ENCODE measurements around the gene SLX4.
"Not testable (repeated sequence)": the region's sequence is repeated elsewhere in the genome, so short reads cannot be mapped to it uniquely, and the experiment has no call there.

Gene SLX4

GRCh38 chr16:3612510-3613466, 1.4 kb upstream of the SLX4 start:
- peaks cover 2% of the 10 kb centered on the region for H3K36me3 Mint-ChIP-seq
- H3K27me3 Mint-ChIP-seq: no peaks in the 10 kb centered on the region
- H3K27ac Mint-ChIP-seq: peak overlapping the region; percentile 49

GRCh38 chr16:3610698-3611145, 684 bp downstream of the SLX4 start:
- Mint-ChIP-seq H3K27me3 (no peaks in the 10 kb centered on the region), H3K4me3 (peak overlapping the region; percentile 99), H3K4me1 (peaks cover 52% of the 10 kb centered on the region), H3K9me3 (no peaks in the 10 kb centered on the region), H3K27ac (peak overlapping the region; percentile 83), H3K36me3 (no peaks in the 10 kb centered on the region)

More at GRCh38 chr16:3612510-3613466, 1.4 kb upstream of the SLX4 start:
- H3K9me3 Mint-ChIP-seq: no peaks in the 10 kb centered on the region
- peaks cover 58% of the 10 kb centered on the region for H3K4me1 Mint-ChIP-seq
- peak overlapping the region; percentile 99 for H3K4me3 Mint-ChIP-seq

- Mint-ChIP-seq H3K4me3 (peak overlapping the region; percentile 99), H3K4me1 (peaks cover 46% of the 10 kb centered on the region), H3K27me3 (no peaks in the 10 kb centered on the region), H3K9me3 (no peaks in the 10 kb centered on the region), H3K27ac (peak overlapping the region; percentile 83), H3K36me3 (no peaks in the 10 kb centered on the region)
Measured at GRCh38 chr16:3609895-3610697, 1.3 kb downstream of the SLX4 start.

- H3K4me1 Mint-ChIP-seq: peaks cover 36% of the 10 kb centered on the region
- H3K27me3 Mint-ChIP-seq, H3K36me3 Mint-ChIP-seq, H3K9me3 Mint-ChIP-seq, H3K27ac Mint-ChIP-seq, H3K4me3 Mint-ChIP-seq: not testable (repeated sequence)
Measured at GRCh38 chr16:3608976-3609375, 2.4 kb downstream of the SLX4 start.

- Mint-ChIP-seq H3K36me3 (peaks cover 3% of the 10 kb centered on the region), H3K4me3 (no peak overlapping the region), H3K27ac (no peak overlapping the region), H3K27me3 (no peaks in the 10 kb centered on the region), H3K4me1 (peaks cover 30% of the 10 kb centered on the region), H3K9me3 (no peaks in the 10 kb centered on the region)
Measured at GRCh38 chr16:3608069-3608468, 3.3 kb downstream of the SLX4 start.

GRCh38 chr16:3607634-3608033, 3.8 kb downstream of the SLX4 start:
- Mint-ChIP-seq H3K4me1 (peaks cover 25% of the 10 kb centered on the region), H3K27me3 (no peaks in the 10 kb centered on the region), H3K9me3 (no peaks in the 10 kb centered on the region), H3K27ac (no peak overlapping the region), H3K36me3 (peaks cover 3% of the 10 kb centered on the region), H3K4me3 (no peak overlapping the region)

- no peak overlapping the region for H3K27ac Mint-ChIP-seq
- no peaks in the 10 kb centered on the region for H3K27me3 Mint-ChIP-seq
- H3K4me1 Mint-ChIP-seq: peaks cover 22% of the 10 kb centered on the region
- peaks cover 3% of the 10 kb centered on the region for H3K36me3 Mint-ChIP-seq
- no peaks in the 10 kb centered on the region for H3K9me3 Mint-ChIP-seq
- H3K4me3 Mint-ChIP-seq: no peak overlapping the region
Measured at GRCh38 chr16:3607161-3607560, 4.2 kb downstream of the SLX4 start.

GRCh38 chr16:3606441-3606840, 5.0 kb downstream of the SLX4 start:
- no peaks in the 10 kb centered on the region for H3K27me3 Mint-ChIP-seq
- peaks cover 16% of the 10 kb centered on the region for H3K4me1 Mint-ChIP-seq
- H3K27ac Mint-ChIP-seq: no peak overlapping the region
- H3K36me3 Mint-ChIP-seq: peaks cover 7% of the 10 kb centered on the region
- H3K4me3 Mint-ChIP-seq: no peak overlapping the region
- no peaks in the 10 kb centered on the region for H3K9me3 Mint-ChIP-seq

GRCh38 chr16:3602320-3602653, 9.1 kb downstream of the SLX4 start:
- H3K36me3 Mint-ChIP-seq: peaks cover 14% of the 10 kb centered on the region
- H3K4me1 Mint-ChIP-seq: peaks cover 3% of the 10 kb centered on the region
- H3K27me3 Mint-ChIP-seq: no peaks in the 10 kb centered on the region
- no peak overlapping the region for H3K4me3 Mint-ChIP-seq
- H3K27ac Mint-ChIP-seq: no peak overlapping the region
- H3K9me3 Mint-ChIP-seq: no peaks in the 10 kb centered on the region

GRCh38 chr16:3601614-3602319, 9.6 kb downstream of the SLX4 start:
- H3K36me3 Mint-ChIP-seq: peaks cover 14% of the 10 kb centered on the region
- no peak overlapping the region for H3K4me3 Mint-ChIP-seq

GRCh38 chr16:3599922-3600321, 11.5 kb downstream of the SLX4 start:
- no peak overlapping the region for H3K4me3 Mint-ChIP-seq
- H3K27ac Mint-ChIP-seq: no peak overlapping the region
- peaks cover 16% of the 10 kb centered on the region for H3K36me3 Mint-ChIP-seq
- H3K27me3 Mint-ChIP-seq: no peaks in the 10 kb centered on the region
- H3K4me1 Mint-ChIP-seq: no peaks in the 10 kb centered on the region
- H3K9me3 Mint-ChIP-seq: no peaks in the 10 kb centered on the region

More at GRCh38 chr16:3601614-3602319, 9.6 kb downstream of the SLX4 start:
- Mint-ChIP-seq H3K27me3 (no peaks in the 10 kb centered on the region), H3K4me1 (peaks cover 3% of the 10 kb centered on the region), H3K9me3 (no peaks in the 10 kb centered on the region), H3K27ac (no peak overlapping the region)

GRCh38 chr16:3599121-3599520, 12.3 kb downstream of the SLX4 start:
- H3K4me3 Mint-ChIP-seq: no peak overlapping the region
- no peak overlapping the region for H3K27ac Mint-ChIP-seq
- H3K4me1 Mint-ChIP-seq: no peaks in the 10 kb centered on the region
- no peaks in the 10 kb centered on the region for H3K9me3 Mint-ChIP-seq
- peaks cover 16% of the 10 kb centered on the region for H3K36me3 Mint-ChIP-seq
- H3K27me3 Mint-ChIP-seq: no peaks in the 10 kb centered on the region

GRCh38 chr16:3598236-3598635, 13.2 kb downstream of the SLX4 start:
- Mint-ChIP-seq H3K9me3 (no peaks in the 10 kb centered on the region), H3K36me3 (peaks cover 12% of the 10 kb centered on the region), H3K4me1 (no peaks in the 10 kb centered on the region), H3K27ac (no peak overlapping the region), H3K4me3 (no peak overlapping the region), H3K27me3 (no peaks in the 10 kb centered on the region)

GRCh38 chr16:3597676-3598075, 13.7 kb downstream of the SLX4 start:
- H3K9me3 Mint-ChIP-seq: no peaks in the 10 kb centered on the region
- H3K27ac Mint-ChIP-seq: no peak overlapping the region
- no peak overlapping the region for H3K4me3 Mint-ChIP-seq
- no peaks in the 10 kb centered on the region for H3K4me1 Mint-ChIP-seq
- H3K36me3 Mint-ChIP-seq: peaks cover 12% of the 10 kb centered on the region
- no peaks in the 10 kb centered on the region for H3K27me3 Mint-ChIP-seq

- Mint-ChIP-seq H3K36me3 (peaks cover 12% of the 10 kb centered on the region), H3K27me3 (no peaks in the 10 kb centered on the region), H3K27ac (no peak overlapping the region)
Measured at GRCh38 chr16:3597226-3597625, 14.2 kb downstream of the SLX4 start.

More at GRCh38 chr16:3597226-3597625, 14.2 kb downstream of the SLX4 start:
- no peak overlapping the region for H3K4me3 Mint-ChIP-seq
- H3K4me1 Mint-ChIP-seq: no peaks in the 10 kb centered on the region
- H3K9me3 Mint-ChIP-seq: no peaks in the 10 kb centered on the region

All from activated naive CD4-positive, alpha-beta T cell treated with anti-CD3 and anti-CD28 coated beads, Interleukin-2, amount 50 U/mL, for 24 hours (primary cell).